HepG2 (cell line): Measurements from ENCODE around the gene HCK. TPM values are rescaled to one million over a fixed set of nuclear protein-coding genes. Genes with fewer than 3 reads are reported as not detected.

ENCODE experiments used
- ADNP ChIP-seq: sonication (generic); formaldehyde crosslinking; IDR thresholded peaks from 2 replicates; pipeline ENCODE4 v1.4.0; 2020; ENCODE audit warnings: missing genetic modification reagents
- ATF7-NPFF ChIP-seq: sonication (generic); formaldehyde crosslinking; IDR thresholded peaks from 2 replicates; pipeline ENCODE4 v1.8.1; 2023; ENCODE audit warnings: mild to moderate bottlenecking, low read depth, missing genetic modification reagents, moderate library complexity
- CHD4 ChIP-seq: fragments of 200-600 bp; sonication (generic); IDR thresholded peaks from 2 replicates; pipeline ENCODE4 v1.7.0; 2017; ENCODE audit warnings: mild to moderate bottlenecking, low read length, borderline replicate concordance
- EP300 ChIP-seq, 3 experiments: sonication (generic) in 1 of 3; formaldehyde crosslinking in 1 of 3; IDR thresholded peaks; 2 replicates each; pipeline versions ENCODE4 v1.5.1 to v1.6.1; 2011 to 2020; ENCODE audit warnings: low read depth in 2 of 3, low read length in 2 of 3, borderline replicate concordance in 1 of 3, improper control_type of control experiment in 1 of 3, mild to moderate bottlenecking in 1 of 3, missing genetic modification reagents in 1 of 3, moderate library complexity in 1 of 3
- KDM5A ChIP-seq: fragments of 200-600 bp; sonication (generic); IDR thresholded peaks from 2 replicates; pipeline ENCODE4 v1.7.0; 2018; ENCODE audit warnings: antibody characterized with exemption, mild to moderate bottlenecking, low read length, borderline replicate concordance
- KLF11 ChIP-seq: IDR thresholded peaks from 2 replicates; pipeline ENCODE4 v1.6.1; 2016; ENCODE audit warnings: missing compliant biosample characterization
- LCORL ChIP-seq, 2 experiments: fragments of 450-650 bp in 1 of 2; sonication (generic) in 1 of 2; formaldehyde crosslinking in 1 of 2; IDR thresholded peaks; 2 replicates each; pipeline versions ENCODE4 v1.5.0 to v1.6.1; 2017 to 2020; ENCODE audit warnings: antibody characterized with exemption in 1 of 2, missing genetic modification reagents in 1 of 2
- PRMT3 ChIP-seq: sonication (generic); formaldehyde crosslinking; IDR thresholded peaks from 2 replicates; pipeline ENCODE4 v1.8.1; 2022; ENCODE audit warnings: low read depth, mild to moderate bottlenecking, moderate library complexity, missing genetic modification reagents, borderline replicate concordance
- SRSF9 ChIP-seq: fragments of 200-400 bp; formaldehyde crosslinking; IDR thresholded peaks from 2 replicates; pipeline ENCODE4 v1.6.1; 2018; ENCODE audit warnings: borderline replicate concordance, mild to moderate bottlenecking, low read depth, low read length; ENCODE audit not compliant: insufficient read depth, poor library complexity, severe bottlenecking
- ZBTB7B ChIP-seq: sonication (generic); formaldehyde crosslinking; IDR thresholded peaks from 2 replicates; pipeline ENCODE4 v1.4.0; 2020; ENCODE audit warnings: missing genetic modification reagents
- ZNF670 ChIP-seq: sonication (generic); formaldehyde crosslinking; IDR thresholded peaks from 2 replicates; pipeline ENCODE4 v1.8.0; 2022; ENCODE audit warnings: mild to moderate bottlenecking, missing genetic modification reagents, borderline replicate concordance
- ZNF678 ChIP-seq: sonication (generic); formaldehyde crosslinking; IDR thresholded peaks from 2 replicates; pipeline ENCODE4 v1.4.0; 2020; ENCODE audit warnings: mild to moderate bottlenecking, missing genetic modification reagents
- ZSCAN30 ChIP-seq: sonication (generic); formaldehyde crosslinking; IDR thresholded peaks from 2 replicates; pipeline ENCODE4 v1.5.0; 2020; ENCODE audit warnings: mild to moderate bottlenecking, missing genetic modification reagents
- polyA plus RNA-seq, 8 experiments: library from polyadenylated mRNA; depleted of rRNA in 3 of 8; stranded (reverse) in 7 of 8; unstranded in 1 of 8; fragments of >200 nt; fragmentation: Illumina TruSeq in 4 of 8; extraction: Trizol in 4 of 8; gene quantifications; 2 replicates each; pipeline versions ENCODE4 v1.2.1 to v1.2.3, GENCODE V29; 2011 to 2016; ENCODE audit warnings: low read depth in 4 of 8, missing spikeins in 1 of 8, mixed read lengths in 1 of 8; ENCODE audit not compliant: insufficient read depth in 1 of 8
- total RNA-seq, 5 experiments: library from RNA; depleted of rRNA; stranded (reverse); fragments of >200 nt; fragmentation: Illumina TruSeq; extraction: Trizol; gene quantifications; 2 replicates each; pipeline ENCODE4 v1.2.3, GENCODE V29; 2016; ENCODE audit warnings: low read depth in 1 of 5
- TF ChIP-seq, protein P1 (sequence below): sonication (generic); formaldehyde crosslinking; IDR thresholded peaks from 2 replicates; pipeline ENCODE4 v1.4.0; 2020; ENCODE audit warnings: mild to moderate bottlenecking, missing genetic modification reagents
- TF ChIP-seq, protein P2 (sequence below): sonication (generic); formaldehyde crosslinking; conservative IDR thresholded peaks from 2 replicates; pipeline ENCODE4 v1.8.0; 2022; ENCODE audit warnings: mild to moderate bottlenecking, moderate library complexity, missing genetic modification reagents
- TF ChIP-seq, protein P3 (sequence below): sonication (generic); formaldehyde crosslinking; IDR thresholded peaks from one replicate; pipeline ENCODE4 v1.5.1; 2020; ENCODE audit warnings: mild to moderate bottlenecking, missing genetic modification reagents; ENCODE audit errors: not compliant biosample characterization

The HCK gene
- total and polyA plus RNA-seq, 2 of the 13 experiments (the other 11 are each of a cell fraction or from before 2014, with no cell fraction given), result 0.04 TPM; not detected in 1

DNA sequence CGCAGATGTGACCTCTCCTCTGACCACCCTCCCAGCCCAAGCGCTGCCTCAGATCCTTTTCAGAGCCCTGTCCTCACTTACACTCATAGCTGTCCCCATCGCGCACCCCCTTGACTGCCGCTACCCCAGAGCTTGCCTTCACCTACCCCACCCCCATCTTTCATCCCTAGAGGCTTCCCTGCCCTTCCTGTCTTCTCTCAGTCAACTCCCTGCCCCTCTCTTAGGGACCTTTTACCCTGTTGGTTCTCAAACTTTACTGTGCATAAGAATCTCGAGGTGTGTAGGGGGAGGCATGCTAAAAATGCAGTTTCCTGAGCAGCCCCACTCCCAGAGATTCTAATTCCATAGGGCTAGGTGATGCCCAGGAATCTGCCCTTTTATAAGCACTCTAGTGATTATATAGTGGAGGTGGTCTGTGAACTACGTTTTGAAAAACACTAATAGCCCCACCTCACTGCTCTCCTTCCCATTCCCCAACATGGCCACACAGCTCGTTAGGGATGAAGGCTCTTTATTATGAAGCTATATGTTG is 58.2 kb downstream of the HCK start (continued):
- TF ChIP-seq ZSCAN30 (CRISPR knock-in tag) (0 out of 2 replicates have a peak, but pooled peaks have one; percentile 2), EP300 (IDR thresholded peaks at IDR 0.05; ENCODE audit: low read depth in 2 of 2, low read length in 2 of 2) (no peak), EP300 (CRISPR knock-in tag; IDR thresholded peaks at IDR 0.05; ENCODE audit: borderline replicate concordance) (peak; percentile 48; the same call in 1 of the 2 replicates), SRSF9 (no peak), LCORL (IDR thresholded peaks at IDR 0.05) (no peak), LCORL (CRISPR knock-in tag; IDR thresholded peaks at IDR 0.05) (no peak), PRMT3 (CRISPR knock-in tag) (no peak), ATF7-NPFF (CRISPR knock-in tag) (no peak), KDM5A (no peak), ZBTB7B (no peak), ZNF678 (CRISPR knock-in tag) (no peak), KLF11 (no peak), ADNP (CRISPR knock-in tag) (no peak), CHD4 (no peak), ZNF670 (CRISPR knock-in tag) (no peak)
- TF ChIP-seq, protein P1, sequence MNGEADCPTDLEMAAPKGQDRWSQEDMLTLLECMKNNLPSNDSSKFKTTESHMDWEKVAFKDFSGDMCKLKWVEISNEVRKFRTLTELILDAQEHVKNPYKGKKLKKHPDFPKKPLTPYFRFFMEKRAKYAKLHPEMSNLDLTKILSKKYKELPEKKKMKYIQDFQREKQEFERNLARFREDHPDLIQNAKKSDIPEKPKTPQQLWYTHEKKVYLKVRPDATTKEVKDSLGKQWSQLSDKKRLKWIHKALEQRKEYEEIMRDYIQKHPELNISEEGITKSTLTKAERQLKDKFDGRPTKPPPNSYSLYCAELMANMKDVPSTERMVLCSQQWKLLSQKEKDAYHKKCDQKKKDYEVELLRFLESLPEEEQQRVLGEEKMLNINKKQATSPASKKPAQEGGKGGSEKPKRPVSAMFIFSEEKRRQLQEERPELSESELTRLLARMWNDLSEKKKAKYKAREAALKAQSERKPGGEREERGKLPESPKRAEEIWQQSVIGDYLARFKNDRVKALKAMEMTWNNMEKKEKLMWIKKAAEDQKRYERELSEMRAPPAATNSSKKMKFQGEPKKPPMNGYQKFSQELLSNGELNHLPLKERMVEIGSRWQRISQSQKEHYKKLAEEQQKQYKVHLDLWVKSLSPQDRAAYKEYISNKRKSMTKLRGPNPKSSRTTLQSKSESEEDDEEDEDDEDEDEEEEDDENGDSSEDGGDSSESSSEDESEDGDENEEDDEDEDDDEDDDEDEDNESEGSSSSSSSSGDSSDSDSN (CRISPR knock-in tag), result no peak
- TF ChIP-seq, protein P2, sequence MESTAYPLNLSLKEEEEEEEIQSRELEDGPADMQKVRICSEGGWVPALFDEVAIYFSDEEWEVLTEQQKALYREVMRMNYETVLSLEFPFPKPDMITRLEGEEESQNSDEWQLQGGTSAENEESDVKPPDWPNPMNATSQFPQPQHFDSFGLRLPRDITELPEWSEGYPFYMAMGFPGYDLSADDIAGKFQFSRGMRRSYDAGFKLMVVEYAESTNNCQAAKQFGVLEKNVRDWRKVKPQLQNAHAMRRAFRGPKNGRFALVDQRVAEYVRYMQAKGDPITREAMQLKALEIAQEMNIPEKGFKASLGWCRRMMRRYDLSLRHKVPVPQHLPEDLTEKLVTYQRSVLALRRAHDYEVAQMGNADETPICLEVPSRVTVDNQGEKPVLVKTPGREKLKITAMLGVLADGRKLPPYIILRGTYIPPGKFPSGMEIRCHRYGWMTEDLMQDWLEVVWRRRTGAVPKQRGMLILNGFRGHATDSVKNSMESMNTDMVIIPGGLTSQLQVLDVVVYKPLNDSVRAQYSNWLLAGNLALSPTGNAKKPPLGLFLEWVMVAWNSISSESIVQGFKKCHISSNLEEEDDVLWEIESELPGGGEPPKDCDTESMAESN (CRISPR knock-in tag), result no peak
- TF ChIP-seq, protein P3, sequence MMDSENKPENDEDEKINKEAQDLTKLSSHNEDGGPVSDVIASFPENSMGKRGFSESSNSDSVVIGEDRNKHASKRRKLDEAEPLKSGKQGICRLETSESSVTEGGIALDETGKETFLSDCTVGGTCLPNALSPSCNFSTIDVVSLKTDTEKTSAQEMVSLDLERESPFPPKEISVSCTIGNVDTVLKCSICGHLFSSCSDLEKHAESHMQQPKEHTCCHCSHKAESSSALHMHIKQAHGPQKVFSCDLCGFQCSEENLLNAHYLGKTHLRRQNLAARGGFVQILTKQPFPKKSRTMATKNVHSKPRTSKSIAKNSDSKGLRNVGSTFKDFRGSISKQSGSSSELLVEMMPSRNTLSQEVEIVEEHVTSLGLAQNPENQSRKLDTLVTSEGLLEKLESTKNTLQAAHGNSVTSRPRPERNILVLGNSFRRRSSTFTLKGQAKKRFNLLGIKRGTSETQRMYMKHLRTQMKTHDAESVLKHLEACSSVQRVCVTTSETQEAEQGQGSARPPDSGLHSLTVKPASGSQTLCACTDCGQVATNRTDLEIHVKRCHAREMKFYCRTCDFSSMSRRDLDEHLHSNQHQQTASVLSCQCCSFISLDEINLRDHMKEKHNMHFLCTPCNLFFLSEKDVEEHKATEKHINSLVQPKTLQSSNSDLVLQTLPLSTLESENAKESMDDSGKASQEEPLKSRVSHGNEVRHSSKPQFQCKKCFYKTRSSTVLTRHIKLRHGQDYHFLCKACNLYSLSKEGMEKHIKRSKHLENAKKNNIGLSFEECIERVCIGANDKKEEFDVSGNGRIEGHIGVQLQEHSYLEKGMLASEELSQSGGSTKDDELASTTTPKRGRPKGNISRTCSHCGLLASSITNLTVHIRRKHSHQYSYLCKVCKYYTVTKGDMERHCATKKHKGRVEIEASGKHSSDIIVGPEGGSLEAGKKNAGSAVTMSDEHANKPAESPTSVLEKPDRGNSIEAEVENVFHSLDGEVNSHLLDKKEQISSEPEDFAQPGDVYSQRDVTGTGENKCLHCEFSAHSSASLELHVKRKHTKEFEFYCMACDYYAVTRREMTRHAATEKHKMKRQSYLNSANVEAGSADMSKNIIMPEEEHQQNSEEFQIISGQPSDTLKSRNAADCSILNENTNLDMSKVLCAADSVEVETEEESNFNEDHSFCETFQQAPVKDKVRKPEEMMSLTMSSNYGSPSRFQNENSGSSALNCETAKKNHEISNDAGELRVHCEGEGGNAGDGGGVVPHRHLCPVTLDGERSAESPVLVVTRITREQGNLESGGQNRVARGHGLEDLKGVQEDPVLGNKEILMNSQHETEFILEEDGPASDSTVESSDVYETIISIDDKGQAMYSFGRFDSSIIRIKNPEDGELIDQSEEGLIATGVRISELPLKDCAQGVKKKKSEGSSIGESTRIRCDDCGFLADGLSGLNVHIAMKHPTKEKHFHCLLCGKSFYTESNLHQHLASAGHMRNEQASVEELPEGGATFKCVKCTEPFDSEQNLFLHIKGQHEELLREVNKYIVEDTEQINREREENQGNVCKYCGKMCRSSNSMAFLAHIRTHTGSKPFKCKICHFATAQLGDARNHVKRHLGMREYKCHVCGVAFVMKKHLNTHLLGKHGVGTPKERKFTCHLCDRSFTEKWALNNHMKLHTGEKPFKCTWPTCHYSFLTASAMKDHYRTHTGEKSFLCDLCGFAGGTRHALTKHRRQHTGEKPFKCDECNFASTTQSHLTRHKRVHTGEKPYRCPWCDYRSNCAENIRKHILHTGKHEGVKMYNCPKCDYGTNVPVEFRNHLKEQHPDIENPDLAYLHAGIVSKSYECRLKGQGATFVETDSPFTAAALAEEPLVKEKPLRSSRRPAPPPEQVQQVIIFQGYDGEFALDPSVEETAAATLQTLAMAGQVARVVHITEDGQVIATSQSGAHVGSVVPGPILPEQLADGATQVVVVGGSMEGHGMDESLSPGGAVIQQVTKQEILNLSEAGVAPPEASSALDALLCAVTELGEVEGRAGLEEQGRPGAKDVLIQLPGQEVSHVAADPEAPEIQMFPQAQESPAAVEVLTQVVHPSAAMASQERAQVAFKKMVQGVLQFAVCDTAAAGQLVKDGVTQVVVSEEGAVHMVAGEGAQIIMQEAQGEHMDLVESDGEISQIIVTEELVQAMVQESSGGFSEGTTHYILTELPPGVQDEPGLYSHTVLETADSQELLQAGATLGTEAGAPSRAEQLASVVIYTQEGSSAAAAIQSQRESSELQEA (CRISPR knock-in tag), result peak; percentile 1
